WTC11 (cell line): ENCODE measurements around the gene SH3BGR.

Experiments used
- FOXK1 ChIP-seq: sonication (generic); formaldehyde crosslinking; IDR thresholded peaks from 2 replicates; pipeline ENCODE4 v1.8.0; 2022; ENCODE audit warnings: mild to moderate bottlenecking, moderate library complexity, missing genetic modification reagents
- TF ChIP-seq, protein P1 (sequence below): fragments of 200-600 bp; IDR thresholded peaks from 2 replicates; pipeline ENCODE4 v1.8.0; 2022; ENCODE audit warnings: antibody characterized with exemption

DNA sequence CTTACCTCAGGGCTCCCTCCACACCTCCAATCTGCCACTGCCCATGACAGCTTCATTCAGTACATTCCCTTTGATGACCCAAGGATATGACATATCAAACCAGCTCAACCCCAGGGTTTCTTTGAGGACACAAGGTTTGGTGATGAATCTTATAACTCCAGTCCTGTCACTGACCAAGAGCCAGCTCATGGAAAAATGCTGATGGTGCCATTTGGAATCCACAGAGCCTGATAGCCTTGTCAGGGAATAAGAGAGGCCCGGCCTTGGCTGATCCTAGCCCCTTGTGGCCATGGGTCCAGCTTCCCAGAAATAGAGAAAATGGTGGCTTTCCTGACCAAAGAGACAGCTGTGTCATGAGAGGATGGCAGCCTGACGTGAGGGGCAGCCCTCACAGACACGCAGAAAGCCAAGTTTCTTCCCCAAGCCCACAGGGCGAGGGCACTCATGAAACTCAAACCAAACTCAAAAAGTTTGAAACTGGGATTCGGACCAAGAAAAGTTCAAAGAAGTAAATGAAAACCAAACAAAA lies 75.4 kb downstream of the SH3BGR start:
- TF ChIP-seq, protein P1, sequence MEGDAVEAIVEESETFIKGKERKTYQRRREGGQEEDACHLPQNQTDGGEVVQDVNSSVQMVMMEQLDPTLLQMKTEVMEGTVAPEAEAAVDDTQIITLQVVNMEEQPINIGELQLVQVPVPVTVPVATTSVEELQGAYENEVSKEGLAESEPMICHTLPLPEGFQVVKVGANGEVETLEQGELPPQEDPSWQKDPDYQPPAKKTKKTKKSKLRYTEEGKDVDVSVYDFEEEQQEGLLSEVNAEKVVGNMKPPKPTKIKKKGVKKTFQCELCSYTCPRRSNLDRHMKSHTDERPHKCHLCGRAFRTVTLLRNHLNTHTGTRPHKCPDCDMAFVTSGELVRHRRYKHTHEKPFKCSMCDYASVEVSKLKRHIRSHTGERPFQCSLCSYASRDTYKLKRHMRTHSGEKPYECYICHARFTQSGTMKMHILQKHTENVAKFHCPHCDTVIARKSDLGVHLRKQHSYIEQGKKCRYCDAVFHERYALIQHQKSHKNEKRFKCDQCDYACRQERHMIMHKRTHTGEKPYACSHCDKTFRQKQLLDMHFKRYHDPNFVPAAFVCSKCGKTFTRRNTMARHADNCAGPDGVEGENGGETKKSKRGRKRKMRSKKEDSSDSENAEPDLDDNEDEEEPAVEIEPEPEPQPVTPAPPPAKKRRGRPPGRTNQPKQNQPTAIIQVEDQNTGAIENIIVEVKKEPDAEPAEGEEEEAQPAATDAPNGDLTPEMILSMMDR = no peak
- TF ChIP-seq FOXK1 (CRISPR knock-in tag) = no peak
